ENCODE data around the gene AFF1.

- TF ChIP-seq REST (IDR thresholded peaks at IDR 0.05; ENCODE audit: low read depth) (no peak), USF1 (IDR thresholded peaks at IDR 0.05) (no peak), CEBPB (IDR thresholded peaks at IDR 0.05) (no peak)
- TF ChIP-seq, protein P1, sequence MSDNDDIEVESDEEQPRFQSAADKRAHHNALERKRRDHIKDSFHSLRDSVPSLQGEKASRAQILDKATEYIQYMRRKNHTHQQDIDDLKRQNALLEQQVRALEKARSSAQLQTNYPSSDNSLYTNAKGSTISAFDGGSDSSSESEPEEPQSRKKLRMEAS (IDR thresholded peaks at IDR 0.05): no peak
These were observed 217.7 kb downstream of the AFF1 start for GRCh38 chr4:87152310-87153041.
